ENCODE measurements around the gene EDARADD.

GRCh38 chr1:236440373-236440772 lies 46.3 kb downstream of the EDARADD start:
- no peak for TF ChIP-seq ZNF274 (IDR thresholded peaks at IDR 0.05; ENCODE audit: low read depth, low read length)
- no peak for TF ChIP-seq YY1 (IDR thresholded peaks at IDR 0.05; ENCODE audit: insufficient read depth, insufficient read length)

All from NT2/D1 (cell line).